Mammary epithelial cell (primary cell): ENCODE measurements around the gene PPIP5K1.
"Not testable (repeated sequence)": the region's sequence is repeated elsewhere in the genome, so short reads cannot be mapped to it uniquely, and the experiment has no call there.

Source experiments
- EZH2 ChIP-seq: IDR thresholded peaks from 2 replicates; pipeline ENCODE4 v1.6.1; 2012; ENCODE audit warnings: low read length, inconsistent platforms, borderline replicate concordance
- TF ChIP-seq, protein P1 (sequence below), 2 donors: IDR thresholded peaks in 1 of 2; conservative IDR thresholded peaks in 1 of 2; 2 replicates each; pipeline ENCODE4 v1.5.1; 2011 to 2012; ENCODE audit warnings: inconsistent platforms in 2 of 2, low read length in 2 of 2, mild to moderate bottlenecking in 2 of 2, control low read depth in 1 of 2, low read depth in 1 of 2; ENCODE audit not compliant: insufficient read depth in 1 of 2; ENCODE audit errors: extremely low read depth in 1 of 2

DNA sequence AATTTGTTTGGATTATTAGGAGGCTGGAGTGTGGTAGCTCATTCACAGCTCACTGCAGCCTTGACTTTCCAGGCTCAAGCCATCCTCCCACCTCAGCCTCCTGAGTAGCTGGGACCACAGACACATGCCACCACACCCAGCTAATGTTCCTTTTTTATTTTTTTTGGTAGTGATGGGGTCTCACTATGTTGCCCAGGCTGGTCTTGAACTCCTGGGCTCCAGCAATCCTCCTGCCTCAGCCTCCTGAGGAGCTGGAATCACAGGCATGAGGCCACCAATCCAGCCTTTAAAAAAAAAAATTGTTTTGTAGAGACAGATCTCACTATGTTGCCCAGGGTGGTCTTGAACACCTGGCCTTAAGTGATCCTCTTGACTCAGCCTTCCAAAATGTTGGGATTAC, 36.9 kb upstream of the PPIP5K1 start:
- TF ChIP-seq, protein P1, sequence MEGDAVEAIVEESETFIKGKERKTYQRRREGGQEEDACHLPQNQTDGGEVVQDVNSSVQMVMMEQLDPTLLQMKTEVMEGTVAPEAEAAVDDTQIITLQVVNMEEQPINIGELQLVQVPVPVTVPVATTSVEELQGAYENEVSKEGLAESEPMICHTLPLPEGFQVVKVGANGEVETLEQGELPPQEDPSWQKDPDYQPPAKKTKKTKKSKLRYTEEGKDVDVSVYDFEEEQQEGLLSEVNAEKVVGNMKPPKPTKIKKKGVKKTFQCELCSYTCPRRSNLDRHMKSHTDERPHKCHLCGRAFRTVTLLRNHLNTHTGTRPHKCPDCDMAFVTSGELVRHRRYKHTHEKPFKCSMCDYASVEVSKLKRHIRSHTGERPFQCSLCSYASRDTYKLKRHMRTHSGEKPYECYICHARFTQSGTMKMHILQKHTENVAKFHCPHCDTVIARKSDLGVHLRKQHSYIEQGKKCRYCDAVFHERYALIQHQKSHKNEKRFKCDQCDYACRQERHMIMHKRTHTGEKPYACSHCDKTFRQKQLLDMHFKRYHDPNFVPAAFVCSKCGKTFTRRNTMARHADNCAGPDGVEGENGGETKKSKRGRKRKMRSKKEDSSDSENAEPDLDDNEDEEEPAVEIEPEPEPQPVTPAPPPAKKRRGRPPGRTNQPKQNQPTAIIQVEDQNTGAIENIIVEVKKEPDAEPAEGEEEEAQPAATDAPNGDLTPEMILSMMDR (conservative IDR thresholded peaks at IDR 0.05 in 1 of 2, IDR thresholded peaks at IDR 0.05 in 1 of 2; ENCODE audit: extremely low read depth in 1 of 2, insufficient read depth in 1 of 2, low read depth in 1 of 2, low read length in 2 of 2) = not testable (repeated sequence)
- TF ChIP-seq EZH2 = not testable (repeated sequence)
